ENCODE data around the gene PRPF31.

- TF ChIP-seq, protein P1, sequence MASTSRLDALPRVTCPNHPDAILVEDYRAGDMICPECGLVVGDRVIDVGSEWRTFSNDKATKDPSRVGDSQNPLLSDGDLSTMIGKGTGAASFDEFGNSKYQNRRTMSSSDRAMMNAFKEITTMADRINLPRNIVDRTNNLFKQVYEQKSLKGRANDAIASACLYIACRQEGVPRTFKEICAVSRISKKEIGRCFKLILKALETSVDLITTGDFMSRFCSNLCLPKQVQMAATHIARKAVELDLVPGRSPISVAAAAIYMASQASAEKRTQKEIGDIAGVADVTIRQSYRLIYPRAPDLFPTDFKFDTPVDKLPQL (IDR thresholded peaks at IDR 0.05; ENCODE audit: extremely low read depth, insufficient read length), result no peak
- TF ChIP-seq BCOR (IDR thresholded peaks at IDR 0.05), result no peak
- no peak for TF ChIP-seq SP2 (IDR thresholded peaks at IDR 0.05; ENCODE audit: extremely low read depth, low read depth, low read length, poor library complexity, severe bottlenecking)
- no peak for TF ChIP-seq TAF1 (IDR thresholded peaks at IDR 0.05; ENCODE audit: control insufficient read depth, extremely low read depth, insufficient read depth, low read length, severe bottlenecking)
- no peak for TF ChIP-seq U2AF2 (optimal IDR thresholded peaks at IDR 0.05; ENCODE audit: low read depth, low read length)
- no peak for TF ChIP-seq SMAD2 (IDR thresholded peaks at IDR 0.05; ENCODE audit: low read depth, low read length)
- TF ChIP-seq, protein P2, sequence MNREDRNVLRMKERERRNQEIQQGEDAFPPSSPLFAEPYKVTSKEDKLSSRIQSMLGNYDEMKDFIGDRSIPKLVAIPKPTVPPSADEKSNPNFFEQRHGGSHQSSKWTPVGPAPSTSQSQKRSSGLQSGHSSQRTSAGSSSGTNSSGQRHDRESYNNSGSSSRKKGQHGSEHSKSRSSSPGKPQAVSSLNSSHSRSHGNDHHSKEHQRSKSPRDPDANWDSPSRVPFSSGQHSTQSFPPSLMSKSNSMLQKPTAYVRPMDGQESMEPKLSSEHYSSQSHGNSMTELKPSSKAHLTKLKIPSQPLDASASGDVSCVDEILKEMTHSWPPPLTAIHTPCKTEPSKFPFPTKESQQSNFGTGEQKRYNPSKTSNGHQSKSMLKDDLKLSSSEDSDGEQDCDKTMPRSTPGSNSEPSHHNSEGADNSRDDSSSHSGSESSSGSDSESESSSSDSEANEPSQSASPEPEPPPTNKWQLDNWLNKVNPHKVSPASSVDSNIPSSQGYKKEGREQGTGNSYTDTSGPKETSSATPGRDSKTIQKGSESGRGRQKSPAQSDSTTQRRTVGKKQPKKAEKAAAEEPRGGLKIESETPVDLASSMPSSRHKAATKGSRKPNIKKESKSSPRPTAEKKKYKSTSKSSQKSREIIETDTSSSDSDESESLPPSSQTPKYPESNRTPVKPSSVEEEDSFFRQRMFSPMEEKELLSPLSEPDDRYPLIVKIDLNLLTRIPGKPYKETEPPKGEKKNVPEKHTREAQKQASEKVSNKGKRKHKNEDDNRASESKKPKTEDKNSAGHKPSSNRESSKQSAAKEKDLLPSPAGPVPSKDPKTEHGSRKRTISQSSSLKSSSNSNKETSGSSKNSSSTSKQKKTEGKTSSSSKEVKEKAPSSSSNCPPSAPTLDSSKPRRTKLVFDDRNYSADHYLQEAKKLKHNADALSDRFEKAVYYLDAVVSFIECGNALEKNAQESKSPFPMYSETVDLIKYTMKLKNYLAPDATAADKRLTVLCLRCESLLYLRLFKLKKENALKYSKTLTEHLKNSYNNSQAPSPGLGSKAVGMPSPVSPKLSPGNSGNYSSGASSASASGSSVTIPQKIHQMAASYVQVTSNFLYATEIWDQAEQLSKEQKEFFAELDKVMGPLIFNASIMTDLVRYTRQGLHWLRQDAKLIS (CRISPR knock-in tag; IDR thresholded peaks at IDR 0.05), result no peak
- TF ChIP-seq CHD2 (IDR thresholded peaks at IDR 0.05; ENCODE audit: low read depth, low read length), result no peak
- no peak for TF ChIP-seq EZH2 (IDR thresholded peaks at IDR 0.05; ENCODE audit: borderline replicate concordance, low read depth, low read length)
- no peak for TF ChIP-seq ZNF76 (CRISPR knock-in tag; IDR thresholded peaks at IDR 0.05; ENCODE audit: borderline replicate concordance)
- TF ChIP-seq KLF13 (tag; IDR thresholded peaks at IDR 0.05; ENCODE audit: borderline replicate concordance, low read depth), result no peak
- no peak for TF ChIP-seq CHD4 (IDR thresholded peaks at IDR 0.05; ENCODE audit: insufficient read depth, insufficient replicate concordance, low read depth, low read length, poor library complexity, severe bottlenecking)
- TF ChIP-seq GABPA (tag; conservative IDR thresholded peaks at IDR 0.05; ENCODE audit: low read depth), result no peak
- no peak for TF ChIP-seq TBP (optimal IDR thresholded peaks at IDR 0.05; ENCODE audit: low read depth, low read length)
Observed at GRCh38 chr19:54160854-54161253, 45.3 kb downstream of the PRPF31 start.
